ENCODE measurements around the gene DFFB.

- TF ChIP-seq SUZ12 (IDR thresholded peaks at IDR 0.05; ENCODE audit: extremely low read depth, insufficient read depth, insufficient read length), result no peak
- TF ChIP-seq YY1 (IDR thresholded peaks at IDR 0.05; ENCODE audit: insufficient read depth, insufficient read length), result no peak
These were observed 38.7 kb downstream of the DFFB start for GRCh38 chr1:3895951-3896325.

Data from NT2/D1 (cell line).